IMR-90 (cell line): ENCODE measurements around the gene U2AF1. TPM values are rescaled to one million over a fixed set of nuclear protein-coding genes. Genes with fewer than 3 reads are reported as not detected.
"Not testable (repeated sequence)": the region's sequence is repeated elsewhere in the genome, so short reads cannot be mapped to it uniquely, and the experiment has no call there.

Experiments used
- ATAC-seq: fragments of 200-7000 bp; cut with Tn5 transposase; 2 replicates; pipeline ENCODE4 v1.9.1; 2020; ENCODE audit warnings: low read depth, mild to moderate bottlenecking, moderate library complexity
- BruUV-seq: library from RNA; stranded (reverse); fragments of 400-500 nt; replicated peaks from 2 replicates; lab custom pipeline; 2021; lab: Mats Ljungman, UMichigan
- CTCF ChIA-PET: fragments of 300-600 bp; formaldehyde crosslinking; extraction: SDS; loops from one replicate; lab custom pipeline; 2021; ENCODE audit warnings: antibody characterized with exemption; lab: Yijun Ruan, JAX
- POLR2A ChIA-PET: fragments of 300-600 bp; sonication (Branson Sonifier 250); formaldehyde crosslinking; loops from one replicate; lab custom pipeline; 2022; ENCODE audit warnings: antibody characterized with exemption; ENCODE audit not compliant: unreplicated experiment; lab: Charles Lee
- DNase-seq: peaks from one replicate; pipeline ENCODE4 v3.0.0; 2013
- H2AFZ ChIP-seq: replicated peaks from 2 replicates; pipeline ENCODE3; 2013; ENCODE audit warnings: low read length, mild to moderate bottlenecking; ENCODE audit not compliant: poor library complexity
- H2AK5ac ChIP-seq: 2 replicates; pipeline ENCODE4 v1.6.1; 2013; ENCODE audit warnings: low read depth, low read length, inconsistent platforms
- H2AK9ac ChIP-seq: replicated peaks from 2 replicates; pipeline ENCODE3; 2013; ENCODE audit warnings: mild to moderate bottlenecking, low read depth, low read length, moderate library complexity; ENCODE audit not compliant: poor library complexity
- H2BK120ac ChIP-seq: 2 replicates; pipeline ENCODE4 v1.6.1; 2013; ENCODE audit warnings: low read depth, low read length, inconsistent platforms
- H2BK15ac ChIP-seq: 3 replicates; pipeline ENCODE4 v1.6.1; 2013; ENCODE audit warnings: low read depth, low read length, inconsistent platforms
- H2BK20ac ChIP-seq: 2 replicates; pipeline ENCODE4 v1.6.1; 2013; ENCODE audit warnings: low read depth, mild to moderate bottlenecking, inconsistent platforms, low read length, moderate library complexity
- H2BK5ac ChIP-seq: 2 replicates; pipeline ENCODE4 v1.6.1; 2013; ENCODE audit warnings: mild to moderate bottlenecking, low read depth, low read length, inconsistent platforms; ENCODE audit not compliant: poor library complexity, severe bottlenecking
- H3K14ac ChIP-seq: replicated peaks from 2 replicates; pipeline ENCODE4 v1.6.1; 2013; ENCODE audit warnings: low read depth, low read length, inconsistent platforms
- H3K18ac ChIP-seq: 2 replicates; pipeline ENCODE4 v1.6.1; 2013; ENCODE audit warnings: low read depth, low read length, control low read depth
- H3K23ac ChIP-seq: 2 replicates; pipeline ENCODE4 v1.6.1; 2013; ENCODE audit warnings: low read depth, low read length, inconsistent platforms
- H3K27ac ChIP-seq: 2 replicates; pipeline ENCODE4 v1.5.1; 2013; ENCODE audit warnings: mild to moderate bottlenecking, control low read depth, low read length; ENCODE audit not compliant: insufficient read depth
- H3K27me3 ChIP-seq: 2 replicates; pipeline ENCODE4 v1.6.1; 2013; ENCODE audit warnings: low read length; ENCODE audit not compliant: control insufficient read depth, insufficient read depth
- H3K36me3 ChIP-seq: 2 replicates; pipeline ENCODE4 v1.6.1; 2013; ENCODE audit warnings: low read length, mixed read lengths; ENCODE audit not compliant: control insufficient read depth, insufficient read depth
- H3K4ac ChIP-seq: 2 replicates; pipeline ENCODE4 v1.6.1; 2013; ENCODE audit warnings: low read depth, low read length, inconsistent platforms
- H3K4me1 ChIP-seq: 2 replicates; pipeline ENCODE4 v1.6.1; 2013; ENCODE audit warnings: low read length, mixed read lengths; ENCODE audit not compliant: control insufficient read depth, insufficient read depth
- H3K4me2 ChIP-seq: 2 replicates; pipeline ENCODE4 v1.6.1; 2013; ENCODE audit warnings: low read depth, mild to moderate bottlenecking, control low read depth, low read length, moderate library complexity
- H3K4me3 ChIP-seq: 2 replicates; pipeline ENCODE4 v1.5.1; 2013; ENCODE audit warnings: low read depth, mild to moderate bottlenecking, control low read depth, low read length, moderate library complexity; ENCODE audit not compliant: insufficient read depth
- H3K56ac ChIP-seq: 2 replicates; pipeline ENCODE4 v1.6.1; 2013; ENCODE audit warnings: low read length, inconsistent platforms; ENCODE audit not compliant: insufficient read depth; ENCODE audit errors: extremely low read depth
- H3K79me1 ChIP-seq, 2 experiments: 2 replicates each; pipeline ENCODE4 v1.6.1; 2013; ENCODE audit warnings: low read length in 2 of 2, inconsistent platforms in 1 of 2, low read depth in 1 of 2
- H3K9ac ChIP-seq: 2 replicates; pipeline ENCODE4 v1.6.1; 2013; ENCODE audit warnings: low read depth, low read length, control low read depth
- H3K9me1 ChIP-seq: 2 replicates; pipeline ENCODE4 v1.6.1; 2013; ENCODE audit warnings: low read length, inconsistent platforms; ENCODE audit not compliant: insufficient read depth
- H3K9me3 ChIP-seq: 2 replicates; pipeline ENCODE4 v1.6.1; 2013; ENCODE audit warnings: low read length; ENCODE audit not compliant: control insufficient read depth, insufficient read depth
- H4K20me1 ChIP-seq: 2 replicates; pipeline ENCODE4 v1.6.1; 2013; ENCODE audit warnings: low read length, inconsistent platforms; ENCODE audit not compliant: insufficient read depth
- H4K5ac ChIP-seq: 2 replicates; pipeline ENCODE4 v1.6.1; 2013; ENCODE audit warnings: mild to moderate bottlenecking, low read depth, low read length, control low read depth
- H4K8ac ChIP-seq, 2 experiments: 2 replicates each; pipeline ENCODE4 v1.6.1; 2013; ENCODE audit warnings: low read depth in 2 of 2, low read length in 2 of 2, control low read depth in 1 of 2, inconsistent platforms in 1 of 2
- H4K91ac ChIP-seq: 2 replicates; pipeline ENCODE4 v1.6.1; 2013; ENCODE audit warnings: low read depth, low read length, inconsistent platforms; ENCODE audit not compliant: insufficient read depth
- WGBS, 2 experiments: methylation state at CpG; one replicate each; pipeline versions ENCODE4 v1.1.5 to v1.1.7; 2013; ENCODE audit warnings: missing lambda C conversion rate in 2 of 2; ENCODE audit not compliant: insufficient read length in 1 of 2; ENCODE audit errors: extremely low coverage in 2 of 2; 5-methylcytosine and 5-hydroxymethylcytosine counted together
- dilution Hi-C: fragments of 300-500 bp; cut with HindIII; formaldehyde crosslinking; loops from one replicate; pipeline ENCODE4 v1.14.3; 2018; ENCODE audit warnings: low sequenced_read_pairs; ENCODE audit not compliant: unreplicated experiment
- in situ Hi-C: fragments of 300-500 bp; cut with MboI; formaldehyde crosslinking; loops from 3 replicates; pipeline ENCODE4 v1.14.3; 2019; ENCODE audit warnings: low sequenced_read_pairs, inconsistent platforms, mixed read lengths
- intact Hi-C: fragments of 100-400 bp; cut with micrococcal nuclease; formaldehyde crosslinking; loops from 2 replicates; pipeline ENCODE4 v1.10.0; 2022
- polyA plus RNA-seq, 3 experiments: library from polyadenylated mRNA; depleted of rRNA; stranded (reverse); fragments of >200 nt; gene quantifications; 2 replicates each; pipeline ENCODE4 v1.2.3, GENCODE V29; 2012; ENCODE audit warnings: low replicate concordance in 1 of 3
- total RNA-seq: library from RNA; depleted of rRNA; stranded (reverse); fragments of >200 nt; gene quantifications from 2 replicates; pipeline ENCODE4 v1.2.3, GENCODE V29; 2012

U2AF1 gene
- total and polyA plus RNA-seq, 2 of the 4 experiments (the other 2 are of a cell fraction), result 6.5 to 8.5 TPM

GRCh38 chr21:43091979-43092614 is 15.3 kb downstream of the U2AF1 start:
- H3K14ac ChIP-seq, H4K8ac ChIP-seq, H2BK20ac ChIP-seq, H3K36me3 ChIP-seq, in situ Hi-C loops, H3K18ac ChIP-seq, H4K91ac ChIP-seq, H3K9ac ChIP-seq, H4K5ac ChIP-seq, H3K4ac ChIP-seq, H2AFZ ChIP-seq, H3K79me1 ChIP-seq, ATAC-seq, H3K27ac ChIP-seq, H2AK5ac ChIP-seq, dilution Hi-C loops, H3K23ac ChIP-seq, H3K56ac ChIP-seq, POLR2A ChIA-PET, DNase-seq, H3K27me3 ChIP-seq, H3K4me3 ChIP-seq, intact Hi-C loops, H3K9me3 ChIP-seq, H4K20me1 ChIP-seq, H3K9me1 ChIP-seq, H2BK15ac ChIP-seq, H3K4me1 ChIP-seq, CTCF ChIA-PET, H3K4me2 ChIP-seq, H2BK120ac ChIP-seq, H2BK5ac ChIP-seq, BruUV-seq, H2AK9ac ChIP-seq: not testable (repeated sequence)
- no CpG with 5 or more reads among the region's 16 CpGs for WGBS, 2 experiments

DNA sequence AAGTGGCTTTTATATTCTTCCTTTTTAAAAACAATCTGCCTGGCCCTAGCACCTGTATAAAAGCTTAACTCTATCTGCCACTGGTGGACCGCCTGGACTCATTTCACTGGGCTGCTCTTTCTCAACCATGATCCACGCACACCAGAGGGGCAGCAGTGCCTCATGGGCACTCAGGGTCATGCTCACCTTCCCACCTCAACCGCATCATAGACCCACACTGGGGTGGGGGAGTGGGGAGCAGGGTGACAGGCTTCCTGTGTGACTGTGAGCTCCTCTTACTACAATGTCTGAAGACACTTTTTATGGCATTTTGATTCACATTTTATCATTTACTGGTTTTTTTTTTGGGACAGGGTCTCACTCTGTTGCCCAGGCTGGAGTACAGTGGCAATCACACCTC is 16.4 kb downstream of the U2AF1 start:
- dilution Hi-C loops, in situ Hi-C loops, H3K27ac ChIP-seq, DNase-seq, H3K4ac ChIP-seq, H4K20me1 ChIP-seq, H3K9ac ChIP-seq, H3K36me3 ChIP-seq, H2AFZ ChIP-seq, H3K4me3 ChIP-seq, ATAC-seq, H4K8ac ChIP-seq, H2BK5ac ChIP-seq, H3K56ac ChIP-seq, H4K5ac ChIP-seq, H3K18ac ChIP-seq, H2AK9ac ChIP-seq, H2BK120ac ChIP-seq, BruUV-seq, H3K4me1 ChIP-seq, H2AK5ac ChIP-seq, H3K4me2 ChIP-seq, H3K9me1 ChIP-seq, H3K14ac ChIP-seq, H3K27me3 ChIP-seq, intact Hi-C loops, H2BK15ac ChIP-seq, H3K23ac ChIP-seq, H4K91ac ChIP-seq, H2BK20ac ChIP-seq, POLR2A ChIA-PET, CTCF ChIA-PET, H3K9me3 ChIP-seq, H3K79me1 ChIP-seq: not testable (repeated sequence)
- no CpG with 5 or more reads among the region's 3 CpGs for WGBS, 2 experiments
